HG03439 (cell line): Measurements from ENCODE around the gene CFAP90.

ENCODE experiments used
- ATAC-seq: cut with Tn5 transposase; IDR thresholded peaks from one replicate; pipeline ENCODE4 v1.9.1; 2021; ENCODE audit warnings: mild to moderate bottlenecking, moderate library complexity; ENCODE audit not compliant: unreplicated experiment

Gene CFAP90

GRCh38 chr5:7825630-7826029 is 25.3 kb downstream of the CFAP90 start:
- no peak for ATAC-seq

GRCh38 chr5:7824995-7825394 is 25.9 kb downstream of the CFAP90 start:
- no peak for ATAC-seq

- ATAC-seq = no peak
Measured at GRCh38 chr5:7823594-7823993, 27.3 kb downstream of the CFAP90 start.

- ATAC-seq = no peak
Measured at GRCh38 chr5:7822449-7822848, 28.5 kb downstream of the CFAP90 start.

GRCh38 chr5:7816535-7816901 is 34.4 kb downstream of the CFAP90 start:
- ATAC-seq = no peak

- peak; percentile 89 for ATAC-seq
Measured at GRCh38 chr5:7815892-7816534, 34.9 kb downstream of the CFAP90 start.

- no peak for ATAC-seq
Measured at GRCh38 chr5:7814816-7815215, 36.1 kb downstream of the CFAP90 start.

- ATAC-seq = no peak
Measured at GRCh38 chr5:7813576-7813975, 37.4 kb downstream of the CFAP90 start.

GRCh38 chr5:7813007-7813406 is 37.9 kb downstream of the CFAP90 start:
- no peak for ATAC-seq

GRCh38 chr5:7811715-7812114 is 39.2 kb downstream of the CFAP90 start:
- ATAC-seq = no peak

- ATAC-seq = no peak
Measured at GRCh38 chr5:7808998-7809397, 41.9 kb downstream of the CFAP90 start.

GRCh38 chr5:7805379-7805778 is 45.6 kb downstream of the CFAP90 start:
- no peak for ATAC-seq

- no peak for ATAC-seq
Measured at GRCh38 chr5:7803937-7804336, 47.0 kb downstream of the CFAP90 start.

- ATAC-seq = no peak
Measured at GRCh38 chr5:7802855-7803254, 48.1 kb downstream of the CFAP90 start.

GRCh38 chr5:7801891-7802614 is 48.9 kb downstream of the CFAP90 start:
- no peak for ATAC-seq

- ATAC-seq = no peak
Measured at GRCh38 chr5:7795306-7795705, 55.6 kb downstream of the CFAP90 start.

GRCh38 chr5:7794823-7795222 is 56.1 kb downstream of the CFAP90 start:
- peak; percentile 30 for ATAC-seq

GRCh38 chr5:7794311-7794710 is 56.6 kb downstream of the CFAP90 start:
- ATAC-seq = peak; percentile 88

- ATAC-seq = peak; percentile 25
Measured at GRCh38 chr5:7793895-7794294, 57.0 kb downstream of the CFAP90 start.

- no peak for ATAC-seq
Measured at GRCh38 chr5:7789567-7789966, 61.4 kb downstream of the CFAP90 start.

- no peak for ATAC-seq
Measured at GRCh38 chr5:7787770-7788169, 63.2 kb downstream of the CFAP90 start.

GRCh38 chr5:7784683-7785380 is 66.1 kb downstream of the CFAP90 start:
- no peak for ATAC-seq
